Measurements from ENCODE around the gene ITFG1. TPM values are rescaled to one million over a fixed set of nuclear protein-coding genes. Genes with fewer than 3 reads are reported as not detected.

Gene ITFG1
- total RNA-seq, 1 donor = 58.6 TPM

- Histone ChIP-seq H3K36me3 (ENCODE audit: insufficient read depth, low read length) (no peaks in the 10 kb centered on the region), H3K9me3 (ENCODE audit: low read depth, low read length) (no peaks in the 10 kb centered on the region), H3K4me3 (ENCODE audit: insufficient read depth, low read length) (peak overlapping the region; percentile 74), H3K4me2 (ENCODE audit: insufficient read depth, low read length) (peak overlapping the region; percentile 96), H3K27me3 (ENCODE audit: insufficient read depth, low read length) (no peaks in the 10 kb centered on the region), H3K4me1 (ENCODE audit: insufficient read depth, low read length) (peaks cover 4% of the 10 kb centered on the region), H3K27ac (ENCODE audit: low read depth, low read length) (peak overlapping the region; percentile 1), H2AFZ (ENCODE audit: low read length) (peak overlapping the region; percentile 79), H4K20me1 (ENCODE audit: insufficient read depth, low read length) (no peaks in the 10 kb centered on the region), H3K79me2 (ENCODE audit: insufficient read depth, low read length) (no peaks in the 10 kb centered on the region)
- peak; percentile 94 for DNase-seq (ENCODE audit: insufficient read length, low spot score, missing footprints)
- peak; percentile 33 for TF ChIP-seq CTCF (IDR thresholded peaks at IDR 0.05; ENCODE audit: extremely low read depth, low read depth, low read length)
Measured at GRCh38 chr16:47142821-47143676, 317.8 kb downstream of the ITFG1 start.

DNA sequence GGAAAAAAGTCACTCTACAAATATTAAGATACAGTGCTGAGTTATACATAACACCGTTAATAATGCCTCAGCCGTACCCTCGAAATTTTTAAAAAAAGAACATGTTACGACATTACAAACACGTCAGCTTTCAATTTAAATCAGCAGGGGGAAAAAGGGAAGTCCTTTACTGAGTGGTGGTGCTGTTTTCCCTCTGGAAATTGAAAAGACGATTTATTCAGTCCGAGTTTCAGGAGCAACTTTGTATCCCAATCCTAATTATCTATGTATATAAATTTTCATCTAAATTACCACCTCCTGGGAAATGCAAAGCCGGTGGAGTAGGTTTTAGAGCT lies 318.4 kb downstream of the ITFG1 start:
- Histone ChIP-seq H4K20me1 (ENCODE audit: insufficient read depth, low read length) (no peaks in the 10 kb centered on the region), H3K9me3 (ENCODE audit: low read depth, low read length) (no peaks in the 10 kb centered on the region), H3K4me2 (ENCODE audit: insufficient read depth, low read length) (peak overlapping the region; percentile 96), H3K36me3 (ENCODE audit: insufficient read depth, low read length) (no peaks in the 10 kb centered on the region), H3K4me1 (ENCODE audit: insufficient read depth, low read length) (peaks cover 4% of the 10 kb centered on the region), H2AFZ (ENCODE audit: low read length) (peak overlapping the region; percentile 79), H3K27ac (ENCODE audit: low read depth, low read length) (peak overlapping the region; percentile 1), H3K4me3 (ENCODE audit: insufficient read depth, low read length) (peak overlapping the region; percentile 74), H3K27me3 (ENCODE audit: insufficient read depth, low read length) (no peaks in the 10 kb centered on the region), H3K79me2 (ENCODE audit: insufficient read depth, low read length) (no peaks in the 10 kb centered on the region)
- no peak for TF ChIP-seq CTCF (IDR thresholded peaks at IDR 0.05; ENCODE audit: extremely low read depth, low read depth, low read length)
- peak; percentile 92 for DNase-seq (ENCODE audit: insufficient read length, low spot score, missing footprints)

GRCh38 chr16:47141773-47142485 lies 318.9 kb downstream of the ITFG1 start:
- Histone ChIP-seq H3K36me3 (ENCODE audit: insufficient read depth, low read length) (no peaks in the 10 kb centered on the region), H2AFZ (ENCODE audit: low read length) (peak overlapping the region; percentile 79), H4K20me1 (ENCODE audit: insufficient read depth, low read length) (no peaks in the 10 kb centered on the region), H3K27me3 (ENCODE audit: insufficient read depth, low read length) (no peaks in the 10 kb centered on the region), H3K4me2 (ENCODE audit: insufficient read depth, low read length) (peak overlapping the region; percentile 96), H3K4me3 (ENCODE audit: insufficient read depth, low read length) (peak overlapping the region; percentile 74), H3K4me1 (ENCODE audit: insufficient read depth, low read length) (peaks cover 4% of the 10 kb centered on the region), H3K27ac (ENCODE audit: low read depth, low read length) (peak overlapping the region; percentile 1), H3K9me3 (ENCODE audit: low read depth, low read length) (no peaks in the 10 kb centered on the region), H3K79me2 (ENCODE audit: insufficient read depth, low read length) (no peaks in the 10 kb centered on the region)
- peak; percentile 96 for DNase-seq (ENCODE audit: insufficient read length, low spot score, missing footprints)
- TF ChIP-seq CTCF (IDR thresholded peaks at IDR 0.05; ENCODE audit: extremely low read depth, low read depth, low read length) = peak; percentile 98

DNA sequence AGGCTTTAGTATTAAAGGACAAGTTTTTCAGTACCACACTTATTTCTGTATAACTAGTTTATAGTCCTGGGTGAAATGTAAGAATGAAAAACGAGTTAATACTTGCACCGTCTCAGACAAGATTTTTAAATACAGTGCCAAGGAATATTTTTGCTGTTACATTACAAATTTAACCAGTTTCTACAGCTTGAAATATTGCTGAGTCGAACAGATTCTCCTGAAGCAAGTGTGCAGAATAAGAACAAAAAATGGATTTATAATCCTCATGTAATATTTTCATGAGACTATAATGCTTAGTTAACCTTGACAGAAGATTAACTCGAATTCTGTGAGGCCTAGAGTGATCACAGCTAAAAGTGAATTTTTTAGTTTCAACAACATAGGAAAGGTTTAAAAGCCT lies 320.2 kb downstream of the ITFG1 start:
- no peaks in the 10 kb centered on the region for H3K27me3 ChIP-seq (ENCODE audit: insufficient read depth, low read length)
- no peak overlapping the region for H3K4me2 ChIP-seq (ENCODE audit: insufficient read depth, low read length)
- H2AFZ ChIP-seq (ENCODE audit: low read length) = no peak overlapping the region
- H4K20me1 ChIP-seq (ENCODE audit: insufficient read depth, low read length) = no peaks in the 10 kb centered on the region
- H3K27ac ChIP-seq (ENCODE audit: low read depth, low read length) = no peak overlapping the region
- no peak overlapping the region for H3K4me3 ChIP-seq (ENCODE audit: insufficient read depth, low read length)
- DNase-seq (ENCODE audit: insufficient read length, low spot score, missing footprints) = no peak
- no peak for TF ChIP-seq CTCF (IDR thresholded peaks at IDR 0.05; ENCODE audit: extremely low read depth, low read depth, low read length)
- no peaks in the 10 kb centered on the region for H3K79me2 ChIP-seq (ENCODE audit: insufficient read depth, low read length)
- H3K36me3 ChIP-seq (ENCODE audit: insufficient read depth, low read length) = no peaks in the 10 kb centered on the region
- peaks cover 4% of the 10 kb centered on the region for H3K4me1 ChIP-seq (ENCODE audit: insufficient read depth, low read length)
- H3K9me3 ChIP-seq (ENCODE audit: low read depth, low read length) = no peaks in the 10 kb centered on the region

Data from osteoblast (primary cell).